Activated CD4-positive, alpha-beta T cell treated with anti-CD3 and anti-CD28 coated beads for 36 hours (primary cell): ENCODE results near the gene COL9A3. TPM values are rescaled to one million over a fixed set of nuclear protein-coding genes. Genes with fewer than 3 reads are reported as not detected.
A peak's percentile ranks its signal among the peaks of the same experiment; 100 is the strongest.

Experiments
- ATAC-seq: fragments of 200-7000 bp; cut with Tn5 transposase; one replicate; pipeline ENCODE4 v1.10.0; 2021; ENCODE audit warnings: mild to moderate bottlenecking, moderate library complexity
- CTCF ChIA-PET: fragments of 350-600 bp; sonication (Branson Sonifier 250); formaldehyde crosslinking; loops from one replicate; lab custom pipeline; 2021; ENCODE audit warnings: antibody characterized with exemption; lab: Charles Lee
- POLR2A ChIA-PET: fragments of 350-600 bp; sonication (Branson Sonifier 250); formaldehyde crosslinking; loops from one replicate; lab custom pipeline; 2021; ENCODE audit warnings: antibody characterized with exemption, inconsistent platforms; lab: Charles Lee
- DNase-seq: peaks from one replicate; pipeline ENCODE4 v3.0.0-alpha.2; 2020
- H3K27ac Mint-ChIP-seq: one replicate; pipeline ENCODE4 v1.8.0; 2021; ENCODE audit warnings: mixed read lengths
- H3K27me3 Mint-ChIP-seq: one replicate; pipeline ENCODE4 v1.8.0; 2021; ENCODE audit warnings: mixed read lengths
- H3K36me3 Mint-ChIP-seq: one replicate; pipeline ENCODE4 v1.8.0; 2021; ENCODE audit warnings: low read depth, mixed read lengths
- H3K4me1 Mint-ChIP-seq: one replicate; pipeline ENCODE4 v1.8.0; 2021; ENCODE audit warnings: mixed read lengths
- H3K4me3 Mint-ChIP-seq: one replicate; pipeline ENCODE4 v1.8.0; 2021; ENCODE audit warnings: mild to moderate bottlenecking, moderate library complexity, mixed read lengths
- H3K9me3 Mint-ChIP-seq: one replicate; pipeline ENCODE4 v1.8.0; 2021; ENCODE audit warnings: low read depth, mixed read lengths
- intact Hi-C, 2 experiments: fragments of 100-400 bp; cut with DNase I in 1 of 2; cut with micrococcal nuclease in 1 of 2; formaldehyde crosslinking; loops; one replicate each; pipeline versions ENCODE4 v1.14.2 to v1.15.1; 2022 to 2024; cut with DNase I, micrococcal nuclease
- total RNA-seq, 2 experiments: library from RNA; stranded (reverse); gene quantifications; one replicate each; pipeline ENCODE4 v1.2.3, GENCODE V29; 2021

Gene COL9A3
- total RNA-seq, 2 experiments from 2014 or later = not detected

DNA sequence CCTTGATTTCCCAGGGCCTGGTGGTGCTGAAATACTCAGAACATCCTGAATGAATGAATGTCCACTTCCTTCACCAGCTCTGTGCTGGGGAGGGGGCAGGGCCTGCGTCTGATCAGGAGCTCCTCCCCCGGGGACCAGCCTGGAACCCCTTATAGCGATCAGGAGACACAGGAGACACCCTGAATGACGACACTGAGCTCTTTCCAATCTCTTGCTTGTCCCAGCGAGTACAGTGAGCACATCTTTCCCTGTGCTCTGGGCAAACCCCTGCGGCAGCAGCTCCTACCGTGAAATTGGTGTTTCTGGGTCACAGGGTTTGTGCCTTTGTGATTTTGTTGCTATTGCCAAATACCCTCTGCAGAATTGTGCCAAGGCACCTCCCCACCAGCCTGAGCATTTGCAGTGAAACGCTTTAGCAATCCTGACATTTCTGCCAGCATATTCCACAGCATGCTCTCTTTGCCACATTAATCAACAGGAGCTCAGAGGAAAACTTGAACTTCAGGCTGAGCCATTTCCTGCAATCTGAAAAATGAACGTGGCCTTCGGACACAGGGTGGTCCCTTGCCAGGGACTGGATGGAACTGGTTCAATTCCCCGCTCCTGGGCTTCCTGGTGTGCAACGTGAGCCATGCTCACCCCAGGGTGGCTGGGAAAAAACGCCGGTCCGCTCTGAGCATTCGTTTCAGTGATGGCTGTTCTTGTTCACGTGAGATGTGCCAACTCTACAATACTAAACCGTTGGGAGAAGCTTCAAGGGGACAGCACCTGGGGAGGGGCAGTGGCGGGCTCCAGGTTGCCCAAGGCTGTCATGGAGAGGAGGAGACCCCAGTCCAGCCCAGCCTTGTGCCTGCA lies 43.6 kb upstream of the COL9A3 start:
- ChIA-PET POLR2A (interaction anchor here (0.6 kb wide), 1 partner anchor 42 kb away, joined by 3 read pairs; no protein-coding TSS in a partner anchor), CTCF (interaction anchor here (0.6 to 1.4 kb wide), 2 partner anchors 35 to 306 kb away, joined by 4 to 5 read pairs; no protein-coding TSS in a partner anchor)
- DNase-seq (no peak), ATAC-seq (no peak)
- H3K4me3 Mint-ChIP-seq = no peak overlapping the region
- H3K9me3 Mint-ChIP-seq = no peaks in the 10 kb centered on the region
- no peaks in the 10 kb centered on the region for H3K27me3 Mint-ChIP-seq
- H3K4me1 Mint-ChIP-seq = peaks cover 53% of the 10 kb centered on the region
- H3K27ac Mint-ChIP-seq = no peak overlapping the region
- no peaks in the 10 kb centered on the region for H3K36me3 Mint-ChIP-seq
- intact Hi-C loops = no loop called here

DNA sequence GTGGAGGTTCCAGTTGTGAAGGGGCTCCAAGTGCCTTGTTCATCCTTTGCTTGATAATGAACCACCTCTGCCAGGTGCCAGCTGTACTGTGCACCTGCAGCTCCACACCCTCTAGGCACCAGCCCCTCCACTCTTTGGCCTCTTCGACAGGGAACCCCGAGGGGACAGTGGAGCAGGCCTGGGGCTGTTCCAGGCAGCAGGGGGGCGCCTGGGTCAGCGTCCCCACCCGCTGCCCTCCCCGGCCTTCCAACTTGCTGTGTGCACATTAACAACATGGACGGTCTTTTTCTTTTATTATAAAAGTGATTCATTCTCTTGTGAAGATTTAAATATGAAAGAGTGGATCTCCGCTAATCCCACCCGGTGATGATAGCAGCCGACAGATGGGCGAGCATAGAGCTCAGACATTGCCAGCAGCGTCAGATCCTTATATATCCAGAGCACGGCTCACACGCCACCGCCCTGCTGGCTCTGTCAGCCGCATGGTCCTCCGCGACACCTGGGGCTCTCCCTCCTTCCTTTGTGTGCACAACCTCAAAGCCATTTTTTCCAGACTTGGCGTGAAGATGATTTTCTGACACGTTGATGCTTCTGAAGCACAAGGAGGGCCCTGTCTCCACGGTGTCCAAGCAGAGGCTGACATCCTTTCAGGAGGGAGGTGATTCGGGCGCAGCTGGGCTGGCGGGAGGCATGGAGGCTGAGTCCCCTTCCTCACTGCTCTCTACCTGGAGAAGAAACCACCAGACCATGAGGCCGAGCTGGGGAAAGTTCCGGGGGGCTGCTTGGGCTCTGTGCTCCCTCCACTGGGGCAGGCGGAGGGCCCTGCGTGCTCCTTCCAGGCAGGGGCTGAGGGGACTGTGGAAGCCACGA lies 42.8 kb upstream of the COL9A3 start:
- no peaks in the 10 kb centered on the region for H3K27me3 Mint-ChIP-seq
- H3K9me3 Mint-ChIP-seq = no peaks in the 10 kb centered on the region
- peak; percentile 55 for DNase-seq
- ATAC-seq = no peak
- no peak overlapping the region for H3K4me3 Mint-ChIP-seq
- intact Hi-C loops = no loop called here
- no peaks in the 10 kb centered on the region for H3K36me3 Mint-ChIP-seq
- H3K4me1 Mint-ChIP-seq = peaks cover 52% of the 10 kb centered on the region
- ChIA-PET POLR2A (interaction anchor here (0.6 kb wide), 1 partner anchor 43 kb away, joined by 3 read pairs; no protein-coding TSS in a partner anchor), CTCF (interaction anchor here (0.6 to 1.4 kb wide), 2 partner anchors 34 to 279 kb away, joined by 3 to 5 read pairs; no protein-coding TSS in a partner anchor)
- peak overlapping the region; percentile 72 for H3K27ac Mint-ChIP-seq

DNA sequence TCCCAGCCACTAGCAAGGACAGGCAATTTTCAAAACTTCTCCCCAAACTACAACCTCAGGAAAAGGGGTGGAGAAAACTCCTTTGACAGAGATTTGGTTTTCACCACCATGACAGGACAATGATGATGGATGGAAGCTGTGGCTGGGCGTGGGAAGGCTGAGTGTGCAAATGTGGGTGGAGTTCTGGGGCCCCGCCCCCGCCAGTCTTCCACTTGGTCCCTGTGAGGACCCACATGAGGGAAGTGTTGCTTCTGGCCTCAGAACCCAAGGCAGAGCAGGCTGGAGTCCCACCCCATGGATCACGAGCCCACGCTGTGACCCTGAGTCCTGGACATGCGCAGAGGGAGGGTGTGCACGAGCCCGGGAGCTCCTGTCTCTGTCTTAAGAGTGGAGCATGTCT lies 42.1 kb upstream of the COL9A3 start:
- no peak for ATAC-seq
- Mint-ChIP-seq H3K9me3 (no peaks in the 10 kb centered on the region), H3K4me3 (no peak overlapping the region), H3K36me3 (no peaks in the 10 kb centered on the region), H3K27me3 (no peaks in the 10 kb centered on the region), H3K4me1 (peaks cover 52% of the 10 kb centered on the region), H3K27ac (peak overlapping the region; percentile 72)
- intact Hi-C loops = loop anchor here in 1 of 2 experiments (5.0 kb wide), 1 partner anchor 32 kb away; no protein-coding TSS in a partner anchor
- ChIA-PET POLR2A (no interaction called here), CTCF (interaction anchor here (0.6 kb wide), 1 partner anchor 280 kb away, joined by 3 read pairs; no protein-coding TSS in a partner anchor)
- peak; percentile 52 for DNase-seq

DNA sequence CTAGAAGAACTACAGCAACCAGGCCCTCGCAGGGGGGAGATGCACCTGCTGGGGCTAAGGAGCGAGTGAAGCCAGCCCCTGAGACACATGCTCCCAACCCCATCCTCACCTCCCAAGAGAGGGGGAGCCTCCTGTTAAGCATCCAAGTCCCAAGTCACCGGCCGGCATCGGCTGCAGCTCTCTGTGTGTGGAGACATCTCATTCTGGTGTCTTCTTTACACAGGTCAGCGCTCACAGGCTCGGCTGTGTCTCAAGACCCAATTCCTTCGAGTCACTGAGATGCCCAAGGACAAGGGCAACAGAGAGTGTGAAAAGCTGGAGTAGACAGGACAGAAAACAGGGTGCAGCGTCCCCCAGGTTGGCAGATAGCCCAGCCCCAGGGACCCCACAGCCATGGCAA lies 41.6 kb upstream of the COL9A3 start:
- no peak for DNase-seq
- no peaks in the 10 kb centered on the region for H3K36me3 Mint-ChIP-seq
- H3K27ac Mint-ChIP-seq = peak overlapping the region; percentile 55
- H3K9me3 Mint-ChIP-seq = no peaks in the 10 kb centered on the region
- CTCF ChIA-PET = no interaction called here
- POLR2A ChIA-PET = no interaction called here
- intact Hi-C loops = loop anchor here in 1 of 2 experiments (5.0 kb wide), 1 partner anchor 33 kb away; no protein-coding TSS in a partner anchor
- no peak for ATAC-seq
- H3K4me1 Mint-ChIP-seq = peaks cover 52% of the 10 kb centered on the region
- H3K27me3 Mint-ChIP-seq = no peaks in the 10 kb centered on the region
- H3K4me3 Mint-ChIP-seq = no peak overlapping the region

DNA sequence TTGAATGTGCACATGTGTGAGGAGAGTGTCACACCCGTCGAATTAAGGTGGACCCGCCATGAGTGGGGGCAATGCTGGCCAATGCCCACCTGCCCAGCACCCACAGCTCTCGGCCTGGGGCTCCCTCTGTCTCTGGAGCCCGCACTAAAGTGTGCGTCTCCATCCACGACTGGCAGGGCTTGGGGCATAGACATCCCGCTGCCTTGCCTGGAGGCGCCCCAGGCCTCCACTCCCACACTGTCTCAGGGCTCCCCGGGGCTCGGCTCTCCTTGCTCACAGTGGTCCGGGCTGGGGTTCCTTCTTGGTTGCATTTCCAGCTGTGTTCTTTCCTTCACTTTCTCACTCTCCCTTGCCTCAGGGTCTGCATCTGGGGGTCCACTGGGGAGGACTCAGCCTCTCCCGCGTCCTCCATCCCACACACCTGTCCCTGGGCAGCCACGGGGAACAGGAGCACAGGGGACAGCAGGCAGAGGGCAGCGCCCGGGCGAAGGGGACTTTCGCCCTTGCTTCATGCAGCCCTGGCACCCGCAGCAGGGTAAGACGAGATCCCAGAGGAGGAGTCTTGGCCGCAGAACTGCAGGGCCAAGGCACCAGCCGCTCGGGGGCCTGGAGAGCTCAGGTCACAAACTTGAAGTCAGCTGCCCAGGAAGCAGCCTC lies 40.7 kb upstream of the COL9A3 start:
- no peaks in the 10 kb centered on the region for H3K9me3 Mint-ChIP-seq
- ChIA-PET CTCF (interaction anchor here (0.7 kb wide), 1 partner anchor 18 kb away, joined by 3 read pairs; no protein-coding TSS in a partner anchor), POLR2A (no interaction called here)
- ATAC-seq (no peak), DNase-seq (no peak)
- H3K27ac Mint-ChIP-seq = peak overlapping the region; percentile 93
- intact Hi-C loops = loop anchor here (1.0 to 5.0 kb wide), 3 partner anchors 18 to 34 kb away; no protein-coding TSS in a partner anchor
- peaks cover 52% of the 10 kb centered on the region for H3K4me1 Mint-ChIP-seq
- no peaks in the 10 kb centered on the region for H3K36me3 Mint-ChIP-seq
- peak overlapping the region; percentile 48 for H3K4me3 Mint-ChIP-seq
- H3K27me3 Mint-ChIP-seq = no peaks in the 10 kb centered on the region

DNA sequence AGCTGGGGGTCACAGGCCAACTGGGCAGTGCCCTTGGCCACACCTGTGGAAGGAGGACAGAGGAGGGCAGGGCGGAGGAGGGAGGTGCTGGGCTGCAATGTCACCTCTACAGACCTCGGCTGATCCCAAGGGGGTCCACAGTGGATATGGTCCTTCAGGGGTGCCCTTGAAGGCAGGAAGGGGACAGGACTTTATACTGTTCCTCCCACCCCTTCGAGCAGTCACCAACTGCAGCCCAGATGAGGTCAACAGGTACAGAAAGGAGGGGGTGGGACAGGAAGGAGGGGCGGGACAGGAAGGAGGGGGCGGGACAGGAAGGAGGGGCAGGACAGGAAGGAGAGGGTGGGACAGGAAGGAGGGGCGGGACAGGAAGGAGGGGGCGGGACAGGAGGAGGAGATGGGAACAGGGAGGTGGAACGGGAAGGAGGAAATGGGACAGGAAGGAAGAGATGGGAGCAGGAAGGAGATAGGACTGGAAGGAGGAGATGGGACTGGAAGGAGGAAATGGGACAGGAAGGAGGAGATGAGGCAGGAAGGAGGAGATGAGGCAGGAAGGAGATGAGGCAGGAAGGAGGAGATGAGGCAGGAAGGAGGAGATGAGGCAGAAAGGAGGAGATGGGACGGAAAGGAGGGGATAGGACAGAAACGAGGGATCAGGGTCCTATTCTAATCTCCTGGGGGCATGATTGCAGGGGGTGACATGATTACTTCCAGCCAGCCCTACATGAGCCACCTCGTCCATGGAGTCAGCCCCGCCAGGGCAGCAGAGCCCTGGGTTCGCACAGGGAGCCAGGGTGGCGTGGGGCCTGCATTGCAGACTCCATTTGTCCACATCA lies 39.9 kb upstream of the COL9A3 start:
- ChIA-PET POLR2A (no interaction called here), CTCF (interaction anchor here (0.7 kb wide), 1 partner anchor 17 kb away, joined by 3 read pairs; no protein-coding TSS in a partner anchor)
- peaks cover 52% of the 10 kb centered on the region for H3K4me1 Mint-ChIP-seq
- DNase-seq (peak; percentile 80), ATAC-seq (peak; percentile 87)
- no peaks in the 10 kb centered on the region for H3K9me3 Mint-ChIP-seq
- intact Hi-C loops = loop anchor here (1.0 to 5.0 kb wide), 4 partner anchors 17 to 37 kb away; no protein-coding TSS in a partner anchor
- H3K4me3 Mint-ChIP-seq = peak overlapping the region; percentile 48
- H3K27ac Mint-ChIP-seq = peak overlapping the region; percentile 93
- H3K27me3 Mint-ChIP-seq = no peaks in the 10 kb centered on the region
- H3K36me3 Mint-ChIP-seq = no peaks in the 10 kb centered on the region

DNA sequence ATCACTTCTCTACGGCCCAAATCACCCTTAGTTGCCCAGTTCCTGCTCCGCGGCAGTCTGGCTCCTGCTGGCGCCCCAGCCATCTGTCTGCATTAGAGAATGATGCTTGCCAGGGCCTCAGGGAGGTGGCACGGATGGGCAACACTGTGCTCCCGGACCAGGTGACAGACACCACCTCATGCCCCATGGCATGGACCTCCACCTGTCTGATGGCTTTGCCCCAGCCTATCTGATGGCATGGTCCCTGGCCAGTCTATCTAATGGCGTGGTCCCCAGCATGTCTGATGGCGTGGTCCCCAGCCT lies 39.4 kb upstream of the COL9A3 start:
- peaks cover 48% of the 10 kb centered on the region for H3K4me1 Mint-ChIP-seq
- H3K4me3 Mint-ChIP-seq = no peak overlapping the region
- peak overlapping the region; percentile 92 for H3K27ac Mint-ChIP-seq
- CTCF ChIA-PET = no interaction called here
- intact Hi-C loops = loop anchor here (1.0 to 5.0 kb wide), 3 partner anchors 17 to 37 kb away; no protein-coding TSS in a partner anchor
- no peaks in the 10 kb centered on the region for H3K9me3 Mint-ChIP-seq
- DNase-seq (no peak), ATAC-seq (no peak)
- no peaks in the 10 kb centered on the region for H3K27me3 Mint-ChIP-seq
- no peaks in the 10 kb centered on the region for H3K36me3 Mint-ChIP-seq
- POLR2A ChIA-PET = no interaction called here

DNA sequence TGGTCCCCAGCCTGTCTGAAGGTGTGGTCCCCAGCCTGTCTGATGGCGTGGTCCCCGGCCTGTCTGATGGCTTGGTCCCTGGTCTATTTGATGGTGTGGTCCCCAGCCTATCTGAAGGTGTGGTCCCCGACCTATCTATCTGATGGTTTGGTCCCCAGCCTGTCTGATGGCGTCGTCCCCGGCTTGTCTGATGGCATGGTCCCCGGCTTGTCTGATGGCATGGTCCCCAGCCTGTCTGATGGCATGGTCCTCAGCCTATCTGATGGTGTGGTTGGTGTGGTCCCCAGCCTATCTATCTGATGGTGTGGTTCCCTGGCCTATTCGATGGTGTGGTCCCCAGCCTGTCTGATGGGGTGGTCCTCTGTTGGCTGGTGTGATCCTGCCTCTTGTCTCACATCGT lies 38.8 kb upstream of the COL9A3 start:
- DNase-seq = no peak
- Mint-ChIP-seq H3K4me1 (peaks cover 42% of the 10 kb centered on the region), H3K27me3 (no peaks in the 10 kb centered on the region), H3K4me3 (no peak overlapping the region), H3K9me3 (no peaks in the 10 kb centered on the region), H3K27ac (peak overlapping the region; percentile 60), H3K36me3 (no peaks in the 10 kb centered on the region)
- ChIA-PET CTCF (no interaction called here), POLR2A (no interaction called here)
- no peak for ATAC-seq
- intact Hi-C loops = loop anchor here in 1 of 2 experiments (5.0 kb wide), 1 partner anchor 36 kb away; no protein-coding TSS in a partner anchor

DNA sequence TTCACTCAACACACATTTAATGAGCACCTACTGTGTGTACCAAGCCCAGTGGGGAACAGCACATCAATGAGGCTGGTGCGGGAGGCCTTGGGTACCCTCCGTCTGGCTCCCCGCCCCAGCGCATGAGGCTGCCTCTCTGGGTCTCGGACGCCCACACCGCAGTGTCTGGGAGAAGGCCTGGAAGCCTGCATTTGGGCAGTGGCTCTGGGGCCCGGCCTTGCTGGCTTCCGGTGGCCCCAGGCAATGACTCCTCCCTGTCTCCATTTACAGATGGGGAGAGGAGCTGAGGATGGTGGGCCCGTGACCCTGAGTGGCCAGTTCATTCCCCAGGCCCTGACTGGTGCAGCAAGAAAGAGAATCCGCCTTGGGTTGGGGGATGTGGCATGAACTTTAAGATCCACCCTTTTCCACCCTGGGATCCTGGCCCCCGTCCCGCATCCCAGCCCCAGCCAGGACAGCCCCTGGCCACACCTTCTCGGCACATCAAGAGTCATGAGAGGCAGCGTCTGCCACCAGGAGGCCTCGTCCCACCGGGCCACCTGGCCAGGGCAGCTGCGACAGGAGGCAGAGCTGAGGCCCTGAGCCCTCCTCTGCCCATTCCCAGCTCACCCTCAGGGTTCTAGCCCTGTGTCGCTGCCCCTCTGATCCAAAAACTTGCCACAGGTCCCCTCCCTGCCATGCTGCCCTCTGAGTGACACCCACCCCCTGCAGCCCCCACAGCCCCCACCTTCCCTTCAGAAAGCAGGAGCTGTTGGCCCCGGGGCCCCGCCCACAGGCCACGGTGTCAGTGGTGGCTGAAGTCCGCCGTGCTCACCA lies 38.0 kb upstream of the COL9A3 start:
- no peak for ATAC-seq
- POLR2A ChIA-PET = interaction anchor here (0.6 kb wide), 1 partner anchor 69 kb away, joined by 3 read pairs; no protein-coding TSS in a partner anchor
- Mint-ChIP-seq H3K27me3 (no peaks in the 10 kb centered on the region), H3K4me1 (peaks cover 37% of the 10 kb centered on the region), H3K36me3 (no peaks in the 10 kb centered on the region), H3K27ac (peak overlapping the region; percentile 60), H3K4me3 (no peak overlapping the region), H3K9me3 (no peaks in the 10 kb centered on the region)
- intact Hi-C loops = loop anchor here in 1 of 2 experiments (5.0 kb wide), 1 partner anchor 37 kb away; no protein-coding TSS in a partner anchor
- DNase-seq = no peak
- CTCF ChIA-PET = interaction anchor here (0.8 kb wide), 2 partner anchors 12 to 13 kb away, joined by 4 read pairs; no protein-coding TSS in a partner anchor
